Measurements from ENCODE around the gene QSOX2. TPM values are rescaled to one million over a fixed set of nuclear protein-coding genes. Genes with fewer than 3 reads are reported as not detected.

Gene QSOX2
- total RNA-seq, 1 experiment from 2014 or later: 34.6 TPM

GRCh38 chr9:136239983-136240330 is 5.7 kb downstream of the QSOX2 start:
- peaks cover 92% of the 10 kb centered on the region for H3K79me2 ChIP-seq (ENCODE audit: insufficient read depth, low read length)
- H3K9me3 ChIP-seq (ENCODE audit: control insufficient read depth in 1 of 2, insufficient read depth in 1 of 2, low read depth in 1 of 2, low read length in 2 of 2): no peaks in the 10 kb centered on the region
- CTCF ChIA-PET: no interaction called here
- peaks cover 7% of the 10 kb centered on the region; the same call in 1 of the 2 replicates for H4K20me1 ChIP-seq (ENCODE audit: insufficient read depth)
- intact Hi-C loops (cut with micrococcal nuclease): no loop called here
- H3K4me2 ChIP-seq (ENCODE audit: low read length): no peak overlapping the region
- no peak overlapping the region for H2AFZ ChIP-seq (ENCODE audit: low read depth, low read length, poor library complexity, severe bottlenecking)
- no peak overlapping the region for H3K4me3 ChIP-seq (replicated peaks in 1 of 2; ENCODE audit: low read depth in 1 of 2, low read length in 2 of 2)
- H3K9me2 ChIP-seq (ENCODE audit: insufficient read depth): no peaks in the 10 kb centered on the region
- POLR2A ChIA-PET: interaction anchor here (1.4 kb wide), 1 partner anchor 27 kb away, joined by 3 read pairs; no protein-coding TSS in a partner anchor
- RAD21 ChIA-PET (ENCODE audit: low non-redundant PET in 1 of 2, low total read pairs in 2 of 2, uncharacterized antibody in 2 of 2, unreplicated experiment in 2 of 2): no interaction called here
- peaks cover 2 to 24% of the 10 kb centered on the region in 2 experiments; a peak in 1 of 4 replicates for H3K36me3 ChIP-seq (ENCODE audit: control insufficient read depth in 1 of 2, insufficient read depth in 2 of 2, low read length in 2 of 2)
- H3K9ac ChIP-seq (ENCODE audit: low read length): no peak overlapping the region
- DNase-seq (ENCODE audit: low read depth, low spot score) (no peak), ATAC-seq (no peak)
- no TSS peak for BruUV-seq (replicated peaks)
- peaks cover 11 to 17% of the 10 kb centered on the region in 2 experiments for H3K4me1 ChIP-seq (ENCODE audit: control insufficient read depth in 1 of 2, insufficient read depth in 2 of 2, low read length in 2 of 2)
- H3K27ac ChIP-seq (ENCODE audit: low read depth, low read length): no peak overlapping the region
- TF ChIP-seq YY1 (IDR thresholded peaks at IDR 0.05; ENCODE audit: extremely low read depth, insufficient replicate concordance, low read depth, low read length) (no peak), EZH2phosphoT487 (IDR thresholded peaks at IDR 0.05; ENCODE audit: borderline replicate concordance) (no peak), TCF7L2 (IDR thresholded peaks at IDR 0.05; ENCODE audit: borderline replicate concordance, extremely low read depth, insufficient read depth, insufficient read length) (no peak), ATF3 (IDR thresholded peaks at IDR 0.05) (no peak), JUND (IDR thresholded peaks at IDR 0.05) (no peak), REST (IDR thresholded peaks at IDR 0.05; ENCODE audit: low read depth) (no peak), EGR1 (IDR thresholded peaks at IDR 0.05; ENCODE audit: low read depth) (no peak), RAD21 (IDR thresholded peaks at IDR 0.05; ENCODE audit: low read depth) (no peak), MAX (IDR thresholded peaks at IDR 0.05) (no peak), POLR2A (IDR thresholded peaks at IDR 0.05; ENCODE audit: borderline replicate concordance, extremely low read depth, insufficient read depth, insufficient read length) (no peak)
- no peaks in the 10 kb centered on the region for H3K27me3 ChIP-seq (ENCODE audit: insufficient read depth, low read length)
